SK-N-SH (cell line): Measurements from ENCODE around the gene CDH13. TPM values are rescaled to one million over a fixed set of nuclear protein-coding genes. Genes with fewer than 3 reads are reported as not detected.

Experiments used
- CTCF ChIA-PET: fragments of 300-600, 350-600 bp; formaldehyde crosslinking; extraction: SDS; loops from one replicate; lab custom pipeline; 2021; lab: Yijun Ruan, JAX
- POLR2A ChIA-PET: fragments of 350-600 bp; sonication (Branson Sonifier 250); formaldehyde crosslinking; extraction: SDS; loops from one replicate; lab custom pipeline; 2020; ENCODE audit warnings: antibody characterized with exemption, inconsistent platforms; lab: Yijun Ruan, JAX
- DNase-seq: peaks from one replicate; pipeline ENCODE4 v3.0.0; 2012
- H2AFZ ChIP-seq: fragments of 200-600 bp; sonication (generic); 2 replicates; pipeline ENCODE4 v1.8.1; 2016; ENCODE audit warnings: antibody characterized with exemption, mild to moderate bottlenecking, low read depth
- H3F3A ChIP-seq: fragments of 200-600 bp; sonication (generic); replicated peaks from 2 replicates; pipeline ENCODE3; 2016; ENCODE audit warnings: antibody characterized with exemption, mild to moderate bottlenecking; ENCODE audit not compliant: insufficient read depth
- H3K27ac ChIP-seq, 2 experiments: fragments of 200-500 bp in 1 of 2; fragments of 200-600 bp in 1 of 2; sonication (Bioruptor generic) in 1 of 2; sonication (generic), shearing (Covaris generic) in 1 of 2; 2 replicates each; pipeline versions ENCODE4 v1.5.1 to v1.6.1; 2014 to 2016; ENCODE audit warnings: low read depth in 2 of 2, inconsistent platforms in 1 of 2, low read length in 1 of 2, mild to moderate bottlenecking in 1 of 2, mixed read lengths in 1 of 2
- H3K27me3 ChIP-seq: fragments of 200-600 bp; sonication (generic), shearing (Covaris generic); 2 replicates; pipeline ENCODE4 v1.6.1; 2016; ENCODE audit warnings: mixed run types; ENCODE audit not compliant: insufficient read depth
- H3K36me3 ChIP-seq, 2 experiments: fragments of 200-500 bp in 1 of 2; fragments of 200-600 bp in 1 of 2; sonication (Bioruptor generic) in 1 of 2; sonication (generic) in 1 of 2; replicated peaks in 1 of 2; 2 replicates each; pipeline versions ENCODE3 to v1.5.1; 2014 to 2016; ENCODE audit warnings: low read length in 1 of 2, mild to moderate bottlenecking in 1 of 2; ENCODE audit not compliant: insufficient read depth in 2 of 2, control insufficient read depth in 1 of 2
- H3K4me1 ChIP-seq, 2 experiments: fragments of 200-500 bp in 1 of 2; fragments of 200-600 bp in 1 of 2; sonication (Bioruptor generic) in 1 of 2; sonication (generic), shearing (Covaris generic) in 1 of 2; 2 replicates each; pipeline versions ENCODE4 v1.5.1 to v1.6.1; 2014 to 2016; ENCODE audit warnings: low read depth in 1 of 2, low read length in 1 of 2, mixed run types in 1 of 2; ENCODE audit not compliant: insufficient read depth in 2 of 2, control insufficient read depth in 1 of 2
- H3K4me2 ChIP-seq: fragments of 200-600 bp; sonication (generic), shearing (Covaris generic); 2 replicates; pipeline ENCODE4 v1.6.1; 2017; ENCODE audit warnings: mixed run types
- H3K4me3 ChIP-seq, 2 experiments: fragments of 200-500 bp in 1 of 2; fragments of 200-600 bp in 1 of 2; sonication (Bioruptor generic) in 1 of 2; sonication (generic), shearing (Covaris generic) in 1 of 2; 2 replicates each; pipeline versions ENCODE4 v1.5.1 to v1.8.1; 2014 to 2016; ENCODE audit warnings: low read depth in 2 of 2, inconsistent platforms in 1 of 2, low read length in 1 of 2, mild to moderate bottlenecking in 1 of 2, mixed read lengths in 1 of 2, moderate library complexity in 1 of 2
- H3K79me2 ChIP-seq: fragments of 200-600 bp; sonication (generic); 2 replicates; pipeline ENCODE4 v1.8.1; 2017; ENCODE audit warnings: mild to moderate bottlenecking; ENCODE audit not compliant: insufficient read depth
- H3K9ac ChIP-seq: fragments of 200-600 bp; sonication (generic); 2 replicates; pipeline ENCODE4 v1.6.1; 2017; ENCODE audit warnings: mixed run types
- H3K9me2 ChIP-seq: fragments of 200-600 bp; sonication (generic); 2 replicates; pipeline ENCODE4 v1.6.1; 2017; ENCODE audit warnings: mixed run types
- H3K9me3 ChIP-seq: fragments of 200-600 bp; sonication (generic); 2 replicates; pipeline ENCODE4 v1.6.1; 2017; ENCODE audit warnings: mixed run types, mild to moderate bottlenecking, moderate library complexity
- H4K20me1 ChIP-seq: fragments of 200-600 bp; sonication (generic); 2 replicates; pipeline ENCODE4 v1.6.1; 2017; ENCODE audit warnings: mild to moderate bottlenecking, mixed run types; ENCODE audit not compliant: insufficient read depth
- CHD2 ChIP-seq: fragments of 150-350 bp; IDR thresholded peaks from 2 replicates; pipeline ENCODE4 v1.6.1; 2018; ENCODE audit warnings: low read length; ENCODE audit not compliant: partially characterized antibody
- EP300 ChIP-seq, 2 experiments: IDR thresholded peaks; 2 replicates each; pipeline versions ENCODE4 v1.4.0 to v1.6.1; 2012; ENCODE audit warnings: borderline replicate concordance in 1 of 2, low read depth in 1 of 2, low read length in 1 of 2
- EZH2phosphoT487 ChIP-seq: fragments of 200-600 bp; sonication (generic); IDR thresholded peaks from 2 replicates; pipeline ENCODE4 v1.6.1; 2017; ENCODE audit warnings: low read depth, mixed run types, mild to moderate bottlenecking, antibody characterized with exemption, moderate library complexity, borderline replicate concordance
- FOSL2 ChIP-seq: IDR thresholded peaks from 2 replicates; pipeline ENCODE4 v1.4.0; 2012; ENCODE audit warnings: low read depth, mild to moderate bottlenecking, moderate library complexity, borderline replicate concordance
- FOXM1 ChIP-seq: IDR thresholded peaks from 2 replicates; pipeline ENCODE4 v1.4.0; 2012; ENCODE audit warnings: low read depth, mild to moderate bottlenecking
- GABPA ChIP-seq: IDR thresholded peaks from 2 replicates; pipeline ENCODE4 v1.4.0; 2012; ENCODE audit warnings: low read depth, mild to moderate bottlenecking
- GATA2 ChIP-seq: sonication (generic); formaldehyde crosslinking; IDR thresholded peaks from 2 replicates; pipeline ENCODE4 v1.5.0; 2020; ENCODE audit warnings: mild to moderate bottlenecking, missing genetic modification reagents
- MEF2A ChIP-seq: IDR thresholded peaks from 2 replicates; pipeline ENCODE4 v1.4.0; 2012; ENCODE audit warnings: low read depth, borderline replicate concordance
- NRF1 ChIP-seq: IDR thresholded peaks from 2 replicates; pipeline ENCODE4 v1.6.1; 2012; ENCODE audit warnings: low read depth, mild to moderate bottlenecking, low read length
- RCOR1 ChIP-seq: fragments of 150-350 bp; IDR thresholded peaks from 2 replicates; pipeline ENCODE4 v1.6.1; 2017; ENCODE audit warnings: antibody characterized with exemption, low read length
- SMC3 ChIP-seq: IDR thresholded peaks from 2 replicates; pipeline ENCODE4 v1.6.1; 2012; ENCODE audit warnings: low read depth, low read length, improper control_type of control experiment
- TAF1 ChIP-seq: IDR thresholded peaks from 2 replicates; pipeline ENCODE4 v1.6.1; 2012; ENCODE audit warnings: low read depth, mild to moderate bottlenecking, low read length, moderate library complexity, borderline replicate concordance
- TCF12 ChIP-seq: IDR thresholded peaks from 2 replicates; pipeline ENCODE4 v1.4.0; 2012
- TEAD4 ChIP-seq: IDR thresholded peaks from 2 replicates; pipeline ENCODE4 v1.4.0; 2012; ENCODE audit warnings: mild to moderate bottlenecking, borderline replicate concordance; ENCODE audit not compliant: insufficient read depth
- YY1 ChIP-seq: IDR thresholded peaks from 2 replicates; pipeline ENCODE4 v1.4.0; 2012; ENCODE audit warnings: low read depth, mild to moderate bottlenecking
- WGBS: methylation state at CpG from one replicate; pipeline ENCODE4 v1.1.6; 2017; ENCODE audit warnings: low lambda C conversion rate; 5-methylcytosine and 5-hydroxymethylcytosine counted together
- polyA plus RNA-seq, 3 experiments: library from polyadenylated mRNA; depleted of rRNA; stranded (reverse); fragments of >200 nt; gene quantifications; 2 replicates each; pipeline ENCODE4 v1.2.3, GENCODE V29; 2012
- TF ChIP-seq, protein P1 (sequence below): IDR thresholded peaks from 2 replicates; pipeline ENCODE4 v1.6.1; 2012; ENCODE audit warnings: mild to moderate bottlenecking, low read depth, low read length, moderate library complexity
- TF ChIP-seq, protein P2 (sequence below): IDR thresholded peaks from 2 replicates; pipeline ENCODE4 v1.4.0; 2012; ENCODE audit warnings: low read depth, borderline replicate concordance
- TF ChIP-seq, protein P3 (sequence below): IDR thresholded peaks from 2 replicates; pipeline ENCODE4 v1.4.0; 2012; ENCODE audit warnings: low read depth, borderline replicate concordance

CDH13 gene
- polyA plus RNA-seq, 1 of the 3 experiments (the other 2 are of a cell fraction) = 93.0 TPM

DNA sequence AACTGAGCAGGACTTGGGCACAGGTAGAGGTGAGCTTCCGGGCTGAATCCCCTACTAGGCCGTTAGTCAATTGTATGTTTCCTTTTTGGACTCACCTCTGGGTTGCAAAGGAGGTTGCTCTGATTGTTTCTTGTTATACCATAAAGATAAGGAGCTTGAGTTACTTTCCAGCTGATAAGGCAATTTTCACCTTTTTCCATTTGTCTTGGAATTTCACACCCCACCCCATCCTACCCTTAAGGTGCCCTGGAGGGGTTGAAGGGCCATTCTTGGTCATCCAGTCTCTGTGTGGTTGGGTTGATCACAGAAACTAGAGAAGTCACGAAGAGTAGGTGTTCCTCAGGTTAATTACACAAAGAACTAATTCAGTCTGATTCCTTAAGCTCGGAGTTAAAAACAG is 162.2 kb downstream of the CDH13 start:
- TF ChIP-seq, protein P1, sequence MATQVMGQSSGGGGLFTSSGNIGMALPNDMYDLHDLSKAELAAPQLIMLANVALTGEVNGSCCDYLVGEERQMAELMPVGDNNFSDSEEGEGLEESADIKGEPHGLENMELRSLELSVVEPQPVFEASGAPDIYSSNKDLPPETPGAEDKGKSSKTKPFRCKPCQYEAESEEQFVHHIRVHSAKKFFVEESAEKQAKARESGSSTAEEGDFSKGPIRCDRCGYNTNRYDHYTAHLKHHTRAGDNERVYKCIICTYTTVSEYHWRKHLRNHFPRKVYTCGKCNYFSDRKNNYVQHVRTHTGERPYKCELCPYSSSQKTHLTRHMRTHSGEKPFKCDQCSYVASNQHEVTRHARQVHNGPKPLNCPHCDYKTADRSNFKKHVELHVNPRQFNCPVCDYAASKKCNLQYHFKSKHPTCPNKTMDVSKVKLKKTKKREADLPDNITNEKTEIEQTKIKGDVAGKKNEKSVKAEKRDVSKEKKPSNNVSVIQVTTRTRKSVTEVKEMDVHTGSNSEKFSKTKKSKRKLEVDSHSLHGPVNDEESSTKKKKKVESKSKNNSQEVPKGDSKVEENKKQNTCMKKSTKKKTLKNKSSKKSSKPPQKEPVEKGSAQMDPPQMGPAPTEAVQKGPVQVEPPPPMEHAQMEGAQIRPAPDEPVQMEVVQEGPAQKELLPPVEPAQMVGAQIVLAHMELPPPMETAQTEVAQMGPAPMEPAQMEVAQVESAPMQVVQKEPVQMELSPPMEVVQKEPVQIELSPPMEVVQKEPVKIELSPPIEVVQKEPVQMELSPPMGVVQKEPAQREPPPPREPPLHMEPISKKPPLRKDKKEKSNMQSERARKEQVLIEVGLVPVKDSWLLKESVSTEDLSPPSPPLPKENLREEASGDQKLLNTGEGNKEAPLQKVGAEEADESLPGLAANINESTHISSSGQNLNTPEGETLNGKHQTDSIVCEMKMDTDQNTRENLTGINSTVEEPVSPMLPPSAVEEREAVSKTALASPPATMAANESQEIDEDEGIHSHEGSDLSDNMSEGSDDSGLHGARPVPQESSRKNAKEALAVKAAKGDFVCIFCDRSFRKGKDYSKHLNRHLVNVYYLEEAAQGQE = no peak
- TF ChIP-seq RCOR1 = no peak
- TF ChIP-seq, protein P2, sequence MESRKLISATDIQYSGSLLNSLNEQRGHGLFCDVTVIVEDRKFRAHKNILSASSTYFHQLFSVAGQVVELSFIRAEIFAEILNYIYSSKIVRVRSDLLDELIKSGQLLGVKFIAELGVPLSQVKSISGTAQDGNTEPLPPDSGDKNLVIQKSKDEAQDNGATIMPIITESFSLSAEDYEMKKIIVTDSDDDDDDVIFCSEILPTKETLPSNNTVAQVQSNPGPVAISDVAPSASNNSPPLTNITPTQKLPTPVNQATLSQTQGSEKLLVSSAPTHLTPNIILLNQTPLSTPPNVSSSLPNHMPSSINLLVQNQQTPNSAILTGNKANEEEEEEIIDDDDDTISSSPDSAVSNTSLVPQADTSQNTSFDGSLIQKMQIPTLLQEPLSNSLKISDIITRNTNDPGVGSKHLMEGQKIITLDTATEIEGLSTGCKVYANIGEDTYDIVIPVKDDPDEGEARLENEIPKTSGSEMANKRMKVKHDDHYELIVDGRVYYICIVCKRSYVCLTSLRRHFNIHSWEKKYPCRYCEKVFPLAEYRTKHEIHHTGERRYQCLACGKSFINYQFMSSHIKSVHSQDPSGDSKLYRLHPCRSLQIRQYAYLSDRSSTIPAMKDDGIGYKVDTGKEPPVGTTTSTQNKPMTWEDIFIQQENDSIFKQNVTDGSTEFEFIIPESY = no peak
- no peak for TF ChIP-seq SMC3
- no peak for TF ChIP-seq GATA2 (CRISPR knock-in tag)
- TF ChIP-seq, protein P3, sequence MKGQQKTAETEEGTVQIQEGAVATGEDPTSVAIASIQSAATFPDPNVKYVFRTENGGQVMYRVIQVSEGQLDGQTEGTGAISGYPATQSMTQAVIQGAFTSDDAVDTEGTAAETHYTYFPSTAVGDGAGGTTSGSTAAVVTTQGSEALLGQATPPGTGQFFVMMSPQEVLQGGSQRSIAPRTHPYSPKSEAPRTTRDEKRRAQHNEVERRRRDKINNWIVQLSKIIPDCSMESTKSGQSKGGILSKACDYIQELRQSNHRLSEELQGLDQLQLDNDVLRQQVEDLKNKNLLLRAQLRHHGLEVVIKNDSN = no peak
- TF ChIP-seq GABPA = no peak
- TF ChIP-seq YY1 = no peak
- no peak for TF ChIP-seq EZH2phosphoT487
- TF ChIP-seq, all 33 proteins: peak for 0
- H3K9me2 ChIP-seq = no peaks in the 10 kb centered on the region
- H3K27me3 ChIP-seq = no peaks in the 10 kb centered on the region
- no peaks in the 10 kb centered on the region for H3F3A ChIP-seq
- no peak for DNase-seq
- H3K36me3 ChIP-seq = peaks cover 0 to 6% of the 10 kb centered on the region in 2 experiments
- CTCF ChIA-PET = no interaction called here
- no peaks in the 10 kb centered on the region for H3K79me2 ChIP-seq
- no peak overlapping the region for H3K27ac ChIP-seq
- POLR2A ChIA-PET = no interaction called here
- no peak overlapping the region for H3K9ac ChIP-seq
- no peaks in the 10 kb centered on the region for H4K20me1 ChIP-seq
- WGBS = 45% methylated on average over 4 of the region's 4 CpGs
- no peaks in the 10 kb centered on the region for H3K9me3 ChIP-seq
- no peak overlapping the region for H3K4me3 ChIP-seq
- no peak overlapping the region for H3K4me2 ChIP-seq
- H2AFZ ChIP-seq = no peak overlapping the region
- no peaks in the 10 kb centered on the region for H3K4me1 ChIP-seq

DNA sequence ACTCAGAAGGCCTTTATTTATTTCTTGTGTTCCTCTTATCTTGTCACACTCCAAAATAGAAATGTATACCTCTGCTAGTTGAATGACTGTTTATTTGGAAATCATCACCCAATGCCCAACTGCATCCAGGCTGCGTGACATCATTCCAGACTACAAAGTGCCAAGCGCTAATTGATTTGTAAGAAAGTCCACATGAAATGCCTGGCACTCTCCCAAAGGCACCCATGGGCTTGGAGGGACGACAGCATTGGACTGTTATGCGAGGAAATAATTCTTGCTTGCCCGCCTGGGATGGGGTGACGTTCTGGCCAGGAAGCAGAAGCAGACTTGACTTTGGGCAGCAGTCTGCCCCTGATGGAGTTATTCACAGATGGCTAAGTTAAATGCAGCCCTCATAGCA is 165.9 kb downstream of the CDH13 start:
- H3K9me2 ChIP-seq = no peaks in the 10 kb centered on the region
- H3K9ac ChIP-seq = no peak overlapping the region
- ChIA-PET CTCF (no interaction called here), POLR2A (no interaction called here)
- no peak overlapping the region for H3K4me2 ChIP-seq
- H4K20me1 ChIP-seq = no peaks in the 10 kb centered on the region
- H3K27ac ChIP-seq = no peak overlapping the region
- no peak for DNase-seq
- no peaks in the 10 kb centered on the region for H3F3A ChIP-seq
- TF ChIP-seq TEAD4 (no peak), CHD2 (no peak), FOSL2 (no peak), RCOR1 (no peak), TAF1 (no peak), FOXM1 (no peak), NRF1 (no peak), SMC3 (no peak), EP300 (IDR thresholded peaks at IDR 0.05; ENCODE audit: borderline replicate concordance in 1 of 2, low read depth in 1 of 2, low read length in 1 of 2) (no peak), MEF2A (no peak), TCF12 (no peak), GABPA (no peak)
- TF ChIP-seq, protein P3 = no peak
- no peaks in the 10 kb centered on the region for H3K79me2 ChIP-seq
- WGBS = 42% methylated on average over 6 of the region's 6 CpGs
- peaks cover 0 to 6% of the 10 kb centered on the region in 2 experiments for H3K36me3 ChIP-seq
- no peaks in the 10 kb centered on the region for H3K27me3 ChIP-seq
- no peak overlapping the region for H3K4me3 ChIP-seq
- no peaks in the 10 kb centered on the region for H3K9me3 ChIP-seq
- no peaks in the 10 kb centered on the region for H3K4me1 ChIP-seq
- H2AFZ ChIP-seq = no peak overlapping the region
